Activated CD8-positive, alpha-beta memory T cell treated with anti-CD3 and anti-CD28 coated beads for 36 hours (primary cell): ENCODE measurements around the gene GADD45G. TPM values are rescaled to one million over a fixed set of nuclear protein-coding genes. Genes with fewer than 3 reads are reported as not detected.

Source experiments
- CTCF ChIA-PET: fragments of 350-600 bp; sonication (Branson Sonifier 250); formaldehyde crosslinking; loops from one replicate; lab custom pipeline; 2021; ENCODE audit warnings: antibody characterized with exemption; lab: Charles Lee
- POLR2A ChIA-PET: fragments of 350-600 bp; sonication (Branson Sonifier 250); formaldehyde crosslinking; loops from one replicate; lab custom pipeline; 2021; ENCODE audit warnings: antibody characterized with exemption; lab: Charles Lee
- total RNA-seq, 2 experiments: library from RNA; stranded (reverse); gene quantifications; one replicate each; pipeline ENCODE4 v1.2.3, GENCODE V29; 2021

The GADD45G gene
- total RNA-seq, 2 experiments from 2014 or later, result 3.2 to 3.8 TPM

DNA sequence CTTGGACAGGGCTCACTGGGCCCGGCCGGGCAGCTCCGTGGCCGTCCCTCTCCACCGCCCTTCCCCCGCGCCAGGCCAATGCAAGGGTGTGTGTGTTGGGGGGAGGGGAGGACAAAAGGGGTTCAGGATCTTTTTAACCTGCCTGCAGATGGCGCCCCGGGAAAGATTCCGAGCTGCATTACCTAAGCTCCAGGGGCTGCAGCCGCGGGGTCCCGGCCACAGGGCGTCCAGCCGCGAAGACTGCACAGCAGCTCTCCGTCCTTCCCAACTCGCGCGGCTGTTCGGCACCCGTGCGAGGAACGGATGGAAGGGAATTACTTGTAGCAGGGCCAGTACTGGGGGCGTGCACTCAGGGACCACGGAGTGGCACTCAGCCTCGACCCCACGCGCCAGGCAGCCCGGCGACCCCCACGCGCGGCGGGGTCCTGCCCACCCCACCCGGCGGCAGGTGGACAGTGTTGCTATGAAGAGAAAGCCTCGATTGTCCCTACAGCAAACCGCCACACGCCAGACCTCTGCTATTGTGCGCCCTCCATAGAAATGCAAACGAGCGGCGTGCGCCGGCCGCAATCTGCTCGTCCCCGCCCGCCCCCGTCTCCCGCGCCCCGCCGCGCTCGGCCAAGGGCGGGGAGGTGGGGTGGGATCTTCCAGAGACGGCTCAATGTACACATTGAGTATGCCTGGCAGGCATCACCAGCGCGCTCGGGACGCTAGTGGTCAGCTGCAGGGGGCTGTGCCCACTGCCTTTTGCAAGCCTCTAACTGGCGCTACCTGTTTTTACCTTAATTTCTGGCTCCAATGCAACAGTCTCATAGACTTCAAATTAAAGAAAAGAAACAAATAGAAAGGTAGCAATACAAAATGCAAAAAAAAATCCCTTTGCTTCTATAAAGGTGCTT lies 796 bp upstream of the GADD45G start:
- POLR2A ChIA-PET, result no interaction called here

DNA sequence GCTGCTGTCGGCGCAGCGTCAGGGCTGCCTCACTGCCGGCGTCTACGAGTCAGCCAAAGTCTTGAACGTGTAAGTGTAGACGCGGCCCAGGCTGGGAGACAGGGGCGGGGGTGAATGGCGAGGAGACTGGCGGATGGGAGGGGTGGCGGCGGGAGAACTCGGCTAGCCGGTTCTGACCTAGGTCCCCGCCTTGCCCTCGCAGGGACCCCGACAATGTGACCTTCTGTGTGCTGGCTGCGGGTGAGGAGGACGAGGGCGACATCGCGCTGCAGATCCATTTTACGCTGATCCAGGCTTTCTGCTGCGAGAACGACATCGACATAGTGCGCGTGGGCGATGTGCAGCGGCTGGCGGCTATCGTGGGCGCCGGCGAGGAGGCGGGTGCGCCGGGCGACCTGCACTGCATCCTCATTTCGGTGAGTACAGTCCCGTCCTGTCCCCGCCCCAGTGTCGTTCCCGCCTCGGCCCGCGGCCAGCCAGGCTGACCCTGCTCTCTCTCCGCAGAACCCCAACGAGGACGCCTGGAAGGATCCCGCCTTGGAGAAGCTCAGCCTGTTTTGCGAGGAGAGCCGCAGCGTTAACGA lies 745 bp downstream of the GADD45G start:
- POLR2A ChIA-PET, result interaction anchor here (1.0 kb wide), 1 partner anchor 138 kb away, joined by 3 read pairs; no protein-coding TSS in a partner anchor

More for the DNA sequence above, 796 bp upstream of the GADD45G start:
- CTCF ChIA-PET, result interaction anchor here (0.6 to 9.1 kb wide), 13 partner anchors 10 to 499 kb away, joined by 3 to 102 read pairs (median 3); no protein-coding TSS in a partner anchor

DNA sequence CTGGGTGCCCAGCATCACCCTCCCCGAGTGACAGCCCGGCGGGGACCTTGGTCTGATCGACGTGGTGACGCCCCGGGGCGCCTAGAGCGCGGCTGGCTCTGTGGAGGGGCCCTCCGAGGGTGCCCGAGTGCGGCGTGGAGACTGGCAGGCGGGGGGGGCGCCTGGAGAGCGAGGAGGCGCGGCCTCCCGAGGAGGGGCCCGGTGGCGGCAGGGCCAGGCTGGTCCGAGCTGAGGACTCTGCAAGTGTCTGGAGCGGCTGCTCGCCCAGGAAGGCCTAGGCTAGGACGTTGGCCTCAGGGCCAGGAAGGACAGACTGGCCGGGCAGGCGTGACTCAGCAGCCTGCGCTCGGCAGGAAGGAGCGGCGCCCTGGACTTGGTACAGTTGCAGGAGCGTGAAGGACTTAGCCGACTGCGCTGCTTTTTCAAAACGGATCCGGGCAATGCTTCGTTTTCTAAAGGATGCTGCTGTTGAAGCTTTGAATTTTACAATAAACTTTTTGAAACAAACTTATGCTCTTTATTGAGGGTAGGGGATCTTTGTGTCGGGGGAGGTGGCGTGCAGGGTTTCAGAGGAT lies 1.3 kb downstream of the GADD45G start:
- POLR2A ChIA-PET, result interaction anchor here (1.0 kb wide), 1 partner anchor 137 kb away, joined by 3 read pairs; no protein-coding TSS in a partner anchor
- CTCF ChIA-PET, result interaction anchor here (0.6 to 9.1 kb wide), 2 partner anchors 490 to 497 kb away, joined by 3 to 102 read pairs; no protein-coding TSS in a partner anchor

More for the DNA sequence above, 745 bp downstream of the GADD45G start:
- CTCF ChIA-PET, result interaction anchor here (0.6 to 9.1 kb wide), 3 partner anchors 18 to 516 kb away, joined by 3 to 102 read pairs (median 3); no protein-coding TSS in a partner anchor

DNA sequence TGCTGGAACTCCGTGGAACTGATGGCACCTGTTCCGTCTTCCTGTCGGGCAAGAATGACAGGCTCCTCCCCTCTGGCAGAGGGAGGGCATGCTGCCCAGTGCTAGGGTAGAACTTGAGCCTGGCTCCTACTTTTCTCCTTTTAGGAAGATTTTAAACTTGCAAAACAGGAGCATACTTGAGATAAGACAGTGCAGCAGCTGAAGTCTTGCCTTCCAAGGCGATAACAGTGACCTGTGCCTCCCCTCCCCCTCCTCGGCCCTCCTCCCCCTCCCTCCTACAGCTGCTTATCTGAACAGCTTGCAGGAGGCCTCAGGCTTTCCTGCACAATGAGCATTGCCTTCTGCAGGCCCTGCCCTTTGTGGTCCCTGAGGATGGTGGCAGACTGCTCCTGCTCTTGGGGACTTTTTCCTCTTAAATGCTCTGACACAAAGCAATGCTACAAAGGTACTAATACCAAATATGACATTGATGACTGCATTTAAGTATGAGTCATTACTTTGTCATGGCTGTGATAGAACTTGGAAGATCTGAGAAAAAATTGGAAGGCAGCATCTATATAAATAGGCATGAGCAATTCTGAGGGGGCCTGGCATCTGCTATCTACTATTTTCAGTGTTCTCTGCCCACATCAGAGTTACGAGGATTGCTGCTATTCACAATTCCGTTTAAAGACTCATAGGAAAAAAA lies 2.0 kb downstream of the GADD45G start:
- POLR2A ChIA-PET, result interaction anchor here (0.6 to 1.0 kb wide), 2 partner anchors 137 to 317 kb away, joined by 3 read pairs; no protein-coding TSS in a partner anchor
- CTCF ChIA-PET, result interaction anchor here (0.6 to 9.1 kb wide), 2 partner anchors 489 to 496 kb away, joined by 3 to 102 read pairs; no protein-coding TSS in a partner anchor

DNA sequence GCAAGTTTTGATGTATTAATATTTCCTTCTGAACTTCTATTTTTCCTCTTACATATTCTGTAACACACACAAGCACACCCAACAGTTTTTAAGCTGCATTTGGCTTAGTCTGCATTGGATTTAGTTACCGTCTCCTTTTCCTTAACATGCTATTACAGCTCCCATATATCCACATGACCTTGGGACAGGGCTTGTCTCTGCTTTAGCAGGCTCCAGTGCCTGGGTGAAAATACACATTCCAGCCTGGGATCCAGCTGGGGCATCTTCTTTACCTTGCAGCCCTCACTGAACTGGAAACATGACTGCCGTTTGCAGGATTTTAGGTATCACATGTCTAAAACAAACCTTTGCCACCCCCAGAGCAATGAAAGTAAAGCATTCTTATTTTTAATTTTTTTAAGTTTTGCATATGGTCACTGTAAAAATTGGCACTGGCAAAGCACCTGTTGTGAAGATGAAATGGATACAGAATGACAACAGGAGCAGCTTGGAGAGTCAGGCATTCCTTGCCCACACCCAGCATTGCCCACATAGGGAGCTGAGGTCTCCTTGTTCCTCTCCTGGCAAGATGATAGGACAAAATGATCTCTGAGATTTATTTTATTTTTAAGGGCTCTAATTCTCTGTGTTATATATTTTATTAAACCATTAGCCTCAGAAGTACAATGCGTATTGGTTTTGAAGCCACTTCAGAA lies 4.0 kb downstream of the GADD45G start:
- POLR2A ChIA-PET, result no interaction called here
- CTCF ChIA-PET, result interaction anchor here (0.9 kb wide), 1 partner anchor 15 kb away, joined by 3 read pairs; no protein-coding TSS in a partner anchor

DNA sequence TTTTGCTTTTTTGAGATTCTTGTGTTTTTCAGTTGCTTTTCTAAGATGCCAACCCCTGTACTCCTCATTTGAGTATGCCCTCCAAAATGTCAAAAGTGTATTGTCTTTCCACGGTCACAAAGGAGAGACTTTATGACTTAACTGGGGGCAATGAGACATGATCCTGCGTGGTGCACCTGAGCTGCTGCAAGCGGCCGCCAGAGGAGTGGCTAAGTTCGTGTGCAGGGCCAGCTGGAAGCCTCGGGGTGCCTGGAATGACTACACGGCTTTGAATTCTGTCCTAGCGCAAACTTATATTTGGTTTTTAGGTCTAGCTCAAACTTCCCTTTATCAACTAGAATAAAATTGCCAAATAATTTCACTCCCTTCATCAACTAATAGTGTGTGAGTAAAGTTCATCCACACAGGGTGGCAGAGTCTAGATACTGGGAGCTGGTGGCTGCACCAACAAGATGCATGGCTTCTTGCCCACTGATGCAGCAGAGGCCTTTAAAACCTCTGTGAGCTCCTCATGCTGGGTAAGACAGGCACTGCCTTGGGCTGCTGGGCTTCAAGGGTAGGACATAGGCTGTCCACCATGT lies 4.7 kb downstream of the GADD45G start:
- ChIA-PET POLR2A (no interaction called here), CTCF (interaction anchor here (0.9 kb wide), 1 partner anchor 16 kb away, joined by 3 read pairs; no protein-coding TSS in a partner anchor)

DNA sequence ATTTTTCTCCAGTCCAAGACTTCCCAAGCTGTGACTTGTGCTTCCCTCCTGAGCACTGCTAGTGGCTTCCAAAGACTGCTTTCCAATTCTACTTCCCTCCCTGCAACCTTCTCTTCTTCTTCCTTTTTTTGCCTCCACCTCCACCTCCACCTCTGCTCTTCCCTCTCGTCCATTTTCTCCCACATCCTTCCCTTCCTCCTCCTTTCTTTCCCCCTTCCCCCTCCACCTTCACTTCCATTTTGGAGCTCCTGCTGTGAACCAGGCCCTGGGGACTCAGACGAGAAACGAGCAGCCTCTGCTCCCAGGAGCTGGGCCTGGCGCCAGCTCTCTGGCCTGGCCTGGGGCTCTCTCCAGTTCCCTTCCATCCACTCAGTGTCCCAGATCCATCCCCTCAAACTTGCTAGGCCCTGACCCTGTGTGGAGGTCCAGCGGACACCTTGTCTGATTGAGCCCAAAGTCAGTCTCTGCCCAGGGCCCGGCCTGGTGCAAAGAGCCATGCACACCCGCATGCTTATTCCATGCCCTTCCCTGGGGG lies 5.6 kb downstream of the GADD45G start:
- ChIA-PET POLR2A (no interaction called here), CTCF (no interaction called here)

DNA sequence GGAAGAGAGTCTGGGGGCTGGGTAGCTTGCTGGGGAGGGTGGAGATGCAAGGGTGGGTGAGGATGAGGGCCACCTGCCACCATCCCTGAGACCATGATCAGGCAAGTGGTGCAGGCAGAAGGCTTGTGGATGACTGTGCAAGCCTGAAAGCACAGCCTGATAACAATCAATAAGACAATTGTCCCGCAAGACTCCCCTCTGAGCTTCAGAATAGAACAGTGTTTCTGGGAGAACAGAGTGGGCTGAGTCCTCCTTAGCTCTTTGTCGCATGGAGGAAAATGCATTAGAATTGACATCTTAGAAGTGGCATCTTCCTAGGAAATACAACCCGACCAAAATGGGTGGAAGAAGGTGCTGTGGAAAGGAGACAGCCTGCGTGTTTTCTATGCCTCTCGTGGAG lies 6.6 kb downstream of the GADD45G start:
- POLR2A ChIA-PET, result no interaction called here
- CTCF ChIA-PET, result interaction anchor here (1.2 kb wide), 1 partner anchor 9 kb away, joined by 4 read pairs; no protein-coding TSS in a partner anchor

DNA sequence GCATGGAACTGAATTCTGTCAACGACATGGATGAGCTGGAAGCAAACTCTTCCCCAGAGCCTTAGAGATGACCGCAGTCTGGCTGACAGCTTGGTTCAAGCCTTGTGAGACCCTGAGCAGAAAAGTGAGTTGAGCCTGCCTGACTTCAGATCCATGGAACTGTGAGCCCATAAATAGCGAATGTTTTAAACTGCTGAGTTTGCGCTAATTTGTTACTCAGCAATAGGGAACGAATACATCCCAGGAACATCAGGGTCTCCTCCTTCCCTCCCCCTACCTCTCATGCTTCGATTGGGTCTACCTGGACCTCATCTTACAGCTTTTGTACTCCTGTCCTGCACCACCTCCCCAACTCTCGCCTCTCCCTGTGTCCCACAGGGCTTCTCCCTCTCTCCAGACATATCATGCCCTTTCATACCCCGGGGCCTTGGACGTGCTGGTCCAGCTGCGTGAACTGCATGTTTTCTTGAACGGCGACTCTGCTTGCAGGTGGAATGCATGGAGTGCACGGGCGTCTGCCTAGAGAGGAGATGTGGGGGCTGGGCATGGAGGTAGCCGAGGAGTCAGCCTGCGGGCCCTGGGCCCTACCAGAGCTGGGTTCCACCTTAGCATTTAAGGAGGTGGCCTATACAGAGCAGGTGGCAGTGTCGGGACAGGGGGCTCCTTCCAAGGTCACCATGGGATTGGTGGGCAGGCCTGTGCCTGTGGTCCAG lies 7.9 kb downstream of the GADD45G start:
- ChIA-PET POLR2A (no interaction called here), CTCF (interaction anchor here (1.1 kb wide), 1 partner anchor 14 kb away, joined by 3 read pairs; no protein-coding TSS in a partner anchor)

DNA sequence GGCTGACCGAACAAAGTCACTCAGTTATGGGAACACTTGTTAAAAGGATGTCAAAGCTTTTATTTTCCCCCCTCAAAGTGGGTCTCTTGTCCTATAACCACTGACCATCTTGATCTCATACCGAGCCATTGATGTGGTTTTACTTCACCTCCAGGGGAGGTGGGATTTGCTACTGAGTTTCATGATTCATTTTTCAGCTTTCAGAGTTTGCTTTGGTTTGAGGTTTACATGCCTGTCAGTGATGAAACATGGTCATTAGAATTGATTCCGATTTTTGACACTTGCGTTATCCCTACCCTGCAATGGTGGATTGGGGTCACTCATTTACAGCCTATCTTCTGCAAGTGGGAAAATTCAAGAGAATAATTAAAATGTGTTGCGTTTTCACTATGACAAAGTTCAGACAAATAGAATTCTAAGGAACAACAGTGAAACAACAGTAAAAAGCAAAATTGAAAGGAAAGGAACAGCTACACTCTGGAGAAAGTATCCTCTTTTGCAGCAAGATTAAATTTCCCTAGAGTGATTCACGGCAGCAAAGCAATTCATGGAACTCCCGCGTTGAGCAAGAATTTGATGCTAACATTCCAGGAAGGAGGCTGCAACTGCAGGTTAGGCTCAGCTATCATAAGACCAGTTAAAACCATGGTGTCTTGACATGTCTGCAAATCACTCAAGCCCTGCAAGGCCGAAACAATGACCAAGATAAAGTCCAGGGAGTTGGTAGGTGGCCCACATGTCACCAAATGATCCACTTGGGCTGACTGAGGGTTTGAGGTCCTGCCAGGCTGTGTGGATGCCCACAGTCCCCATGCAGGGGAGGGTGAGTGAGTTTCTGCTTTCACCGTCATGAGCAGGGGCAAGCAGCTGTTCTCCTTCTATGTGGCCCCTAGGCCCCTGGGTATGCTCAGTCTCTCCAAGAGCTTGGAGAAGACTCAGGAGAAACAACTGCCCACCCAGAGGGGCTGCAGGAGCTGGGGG lies 9.4 kb downstream of the GADD45G start:
- POLR2A ChIA-PET, result no interaction called here
- CTCF ChIA-PET, result interaction anchor here (0.9 to 1.3 kb wide), 2 partner anchors 11 kb away, joined by 3 to 4 read pairs; no protein-coding TSS in a partner anchor

DNA sequence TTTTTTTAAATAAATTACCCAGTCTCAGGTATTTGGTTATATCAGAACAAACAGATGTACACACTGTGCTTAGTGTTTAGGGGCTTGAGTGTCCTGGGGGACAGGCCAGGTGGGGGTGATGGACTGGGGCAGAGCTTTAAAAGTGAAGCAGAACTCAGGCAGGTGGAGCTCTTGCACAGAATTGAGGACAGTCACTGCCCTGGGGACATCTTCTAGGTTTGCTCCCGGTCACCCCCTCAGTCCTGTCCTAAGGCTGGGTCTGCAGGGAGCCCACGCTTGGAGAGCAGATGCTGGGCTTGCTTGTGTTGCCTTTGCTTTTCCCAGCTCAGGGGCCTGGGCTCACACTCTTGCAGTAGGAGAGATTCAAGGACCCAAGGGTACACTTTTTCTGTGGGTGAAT lies 10.8 kb downstream of the GADD45G start:
- CTCF ChIA-PET, result interaction anchor here (0.6 to 0.7 kb wide), 2 partner anchors 127 to 143 kb away, joined by 3 read pairs; no protein-coding TSS in a partner anchor
- POLR2A ChIA-PET, result no interaction called here

DNA sequence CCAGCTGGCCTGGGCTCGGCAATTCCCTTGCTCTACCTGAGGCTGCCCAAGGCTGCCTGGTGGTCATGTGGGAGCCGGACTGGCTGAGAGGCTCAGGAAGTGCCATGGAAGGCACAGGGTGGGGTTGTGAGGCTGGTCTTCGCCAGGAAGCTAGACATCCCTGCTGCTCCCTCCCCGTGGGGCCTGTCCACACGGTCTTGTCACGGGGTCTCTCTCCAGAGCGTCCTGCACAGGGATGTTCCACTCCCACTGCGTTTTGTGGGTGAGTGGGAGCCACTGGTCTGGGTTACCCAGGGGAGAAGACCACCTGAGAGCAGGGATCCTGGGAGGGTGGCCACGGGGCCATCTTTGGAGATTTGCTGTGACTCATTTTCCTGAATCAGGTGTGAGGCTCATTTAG lies 11.6 kb downstream of the GADD45G start:
- POLR2A ChIA-PET, result no interaction called here
- CTCF ChIA-PET, result interaction anchor here (0.6 kb wide), 1 partner anchor 142 kb away, joined by 3 read pairs; no protein-coding TSS in a partner anchor

DNA sequence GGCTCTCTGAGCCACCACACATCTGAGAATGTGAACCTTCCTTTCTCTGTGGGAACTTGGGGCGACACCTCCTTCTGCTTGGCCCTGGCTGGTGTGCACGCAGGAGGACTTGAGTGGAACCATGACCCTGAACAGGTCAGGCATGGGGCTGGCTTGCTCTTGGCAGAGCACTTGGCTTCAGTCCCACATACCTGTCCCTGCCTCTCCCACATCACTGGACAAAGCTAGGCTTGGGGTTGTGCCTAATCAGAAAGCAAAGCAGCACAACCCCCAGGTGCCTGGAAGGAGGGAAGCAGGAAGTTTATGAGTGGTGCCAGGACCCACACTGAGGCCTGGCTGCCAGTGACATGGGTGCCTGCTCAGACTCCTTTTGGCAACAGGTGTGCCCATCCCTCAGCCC lies 13.2 kb downstream of the GADD45G start:
- CTCF ChIA-PET, result interaction anchor here (1.9 kb wide), 1 partner anchor 15 kb away, joined by 7 read pairs; no protein-coding TSS in a partner anchor
- POLR2A ChIA-PET, result interaction anchor here (0.6 kb wide), 1 partner anchor 32 kb away, joined by 7 read pairs; no protein-coding TSS in a partner anchor

DNA sequence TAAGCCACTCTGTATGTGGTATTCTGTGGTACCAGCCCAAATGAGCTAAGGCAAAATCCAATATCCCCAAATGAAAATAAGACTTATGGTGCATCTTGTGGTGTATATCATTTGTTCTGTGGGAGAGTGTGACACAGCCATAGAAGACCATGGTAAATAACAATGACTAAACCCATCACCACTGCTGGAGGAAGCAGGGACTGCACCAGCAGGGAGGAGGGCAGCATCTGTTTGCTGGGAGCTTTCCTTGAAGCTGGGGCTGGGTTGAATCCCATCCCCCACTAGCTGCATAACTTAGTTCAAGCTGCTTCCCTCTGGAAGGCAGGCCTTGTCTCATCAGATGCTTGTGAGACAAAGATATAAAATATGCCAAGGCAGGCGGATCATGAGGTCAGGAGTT lies 14.2 kb downstream of the GADD45G start:
- ChIA-PET POLR2A (no interaction called here), CTCF (interaction anchor here (1.9 kb wide), 1 partner anchor 16 kb away, joined by 7 read pairs; no protein-coding TSS in a partner anchor)

DNA sequence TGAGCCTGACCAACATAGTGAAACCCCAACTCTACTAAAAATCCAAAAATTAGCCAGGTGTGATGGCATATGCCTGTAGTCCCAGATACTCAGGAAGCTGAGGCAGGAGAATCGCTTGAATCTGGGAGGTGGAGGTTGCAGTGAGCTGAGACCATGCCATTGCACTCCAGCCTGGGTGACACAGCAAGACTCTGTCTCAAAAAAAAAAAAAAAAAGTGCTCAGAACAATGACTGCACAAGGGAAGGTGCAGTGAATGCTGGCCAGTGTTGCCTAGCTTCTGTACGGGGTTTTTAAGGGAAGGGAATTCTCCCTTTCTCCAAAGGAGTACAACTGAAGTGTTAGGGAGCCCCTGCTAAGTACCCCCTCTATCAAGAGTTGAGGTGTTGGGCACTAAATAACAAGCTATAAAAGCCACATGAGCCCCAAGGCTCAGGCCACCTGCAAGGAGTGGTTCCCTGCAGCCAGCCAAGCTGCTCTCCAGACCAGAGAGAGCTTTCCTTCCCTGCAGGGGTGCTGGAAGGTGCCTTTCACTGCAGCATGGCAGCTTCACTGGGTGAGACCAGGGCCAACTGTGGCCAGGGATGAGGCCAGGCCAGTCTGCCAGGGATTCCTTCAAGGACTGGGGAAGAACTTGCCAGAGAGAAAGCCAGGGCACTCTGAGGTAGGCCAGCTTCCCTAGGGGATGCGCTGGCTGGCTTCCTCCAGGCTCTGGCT lies 14.8 kb downstream of the GADD45G start:
- ChIA-PET POLR2A (no interaction called here), CTCF (interaction anchor here (0.7 to 1.4 kb wide), 2 partner anchors 16 to 22 kb away, joined by 3 read pairs; no protein-coding TSS in a partner anchor)
